GM20000 (cell line): ENCODE measurements around the gene HES1.

Experiments used
- DNase-seq: peaks from one replicate; pipeline ENCODE4 v3.0.0; 2012; ENCODE audit warnings: low spot score
- TF ChIP-seq, protein P1 (sequence below): IDR thresholded peaks from 2 replicates; pipeline ENCODE4 v1.5.1; 2012; ENCODE audit warnings: mild to moderate bottlenecking, control low read depth; ENCODE audit errors: extremely low read depth, missing control alignments

The HES1 gene

GRCh38 chr3:194160158-194160557, 24.2 kb downstream of the HES1 start:
- TF ChIP-seq, protein P1, sequence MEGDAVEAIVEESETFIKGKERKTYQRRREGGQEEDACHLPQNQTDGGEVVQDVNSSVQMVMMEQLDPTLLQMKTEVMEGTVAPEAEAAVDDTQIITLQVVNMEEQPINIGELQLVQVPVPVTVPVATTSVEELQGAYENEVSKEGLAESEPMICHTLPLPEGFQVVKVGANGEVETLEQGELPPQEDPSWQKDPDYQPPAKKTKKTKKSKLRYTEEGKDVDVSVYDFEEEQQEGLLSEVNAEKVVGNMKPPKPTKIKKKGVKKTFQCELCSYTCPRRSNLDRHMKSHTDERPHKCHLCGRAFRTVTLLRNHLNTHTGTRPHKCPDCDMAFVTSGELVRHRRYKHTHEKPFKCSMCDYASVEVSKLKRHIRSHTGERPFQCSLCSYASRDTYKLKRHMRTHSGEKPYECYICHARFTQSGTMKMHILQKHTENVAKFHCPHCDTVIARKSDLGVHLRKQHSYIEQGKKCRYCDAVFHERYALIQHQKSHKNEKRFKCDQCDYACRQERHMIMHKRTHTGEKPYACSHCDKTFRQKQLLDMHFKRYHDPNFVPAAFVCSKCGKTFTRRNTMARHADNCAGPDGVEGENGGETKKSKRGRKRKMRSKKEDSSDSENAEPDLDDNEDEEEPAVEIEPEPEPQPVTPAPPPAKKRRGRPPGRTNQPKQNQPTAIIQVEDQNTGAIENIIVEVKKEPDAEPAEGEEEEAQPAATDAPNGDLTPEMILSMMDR = no peak
- DNase-seq = no peak

DNA sequence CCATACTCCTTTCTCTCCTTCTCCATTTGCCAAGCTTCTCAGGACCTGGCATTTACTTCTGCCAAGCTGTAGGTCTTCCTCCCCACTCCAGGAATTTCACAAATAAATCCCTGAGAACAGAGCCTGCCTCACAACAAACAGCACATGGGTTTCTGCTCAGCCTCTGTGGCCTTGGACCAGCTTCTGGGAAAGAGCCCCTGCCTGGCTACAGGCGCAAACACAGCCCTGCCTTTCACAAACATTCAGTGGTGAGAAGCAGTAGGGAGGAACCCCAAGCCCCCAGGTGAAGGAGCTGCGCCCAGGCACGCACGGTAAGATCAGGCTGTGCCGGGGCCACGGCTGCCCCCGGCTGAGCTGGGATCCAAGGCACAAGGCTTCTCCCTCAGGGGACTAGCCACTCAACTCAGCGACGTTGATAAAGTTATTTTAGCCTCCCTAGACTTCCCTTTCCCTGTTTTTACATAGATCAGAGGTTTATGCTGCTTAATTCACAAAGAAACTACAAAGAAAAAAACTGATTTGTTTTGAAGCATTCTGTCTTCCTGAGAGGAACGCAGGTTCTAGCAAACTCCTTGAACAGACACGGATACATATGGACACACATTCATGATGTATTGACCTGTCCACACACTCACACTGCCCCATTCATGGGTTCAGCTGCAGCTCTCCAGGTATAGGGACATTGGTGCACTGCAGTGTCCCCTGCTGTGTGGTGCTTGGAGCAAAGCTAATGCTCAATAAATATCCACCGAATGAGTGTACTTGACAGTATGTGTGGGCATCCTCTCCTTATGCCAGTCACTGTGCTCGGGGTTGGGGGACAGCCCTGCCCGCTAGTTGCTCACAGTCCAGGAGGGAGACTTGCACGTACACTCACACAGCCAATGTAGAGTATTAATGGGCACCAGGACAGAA, 25.4 kb downstream of the HES1 start:
- DNase-seq = no peak
- TF ChIP-seq, protein P1 = no peak

DNA sequence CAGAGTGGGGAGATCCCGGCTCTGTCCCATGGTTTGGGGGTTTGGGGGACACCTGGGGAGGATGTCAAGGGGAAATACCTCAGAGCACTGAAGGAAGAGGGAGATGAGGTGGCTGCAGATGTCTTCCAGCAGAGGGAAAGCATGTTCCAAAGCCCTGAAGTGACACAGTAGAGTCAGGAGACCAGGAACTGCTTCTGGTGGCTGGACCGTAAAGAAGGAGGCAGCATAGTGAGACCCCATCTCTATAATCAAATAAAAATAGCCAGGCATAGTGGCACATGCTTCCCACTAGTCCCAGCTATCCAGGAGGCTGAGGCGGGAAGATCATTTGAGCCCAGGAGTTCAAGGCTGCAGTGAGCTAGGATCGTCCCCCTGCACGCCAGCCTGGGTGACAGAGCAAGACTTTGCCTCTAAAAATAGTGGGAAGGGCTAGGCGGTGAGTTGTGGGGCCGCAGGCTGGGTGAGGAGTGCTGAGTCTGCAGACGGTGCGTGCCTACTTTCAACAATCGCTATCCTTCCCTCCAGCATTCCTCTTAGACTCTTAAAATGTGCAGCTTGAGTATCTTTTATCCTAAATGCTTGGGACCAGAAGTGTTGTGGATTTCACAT, 26.2 kb downstream of the HES1 start:
- TF ChIP-seq, protein P1 = no peak
- no peak for DNase-seq

GRCh38 chr3:194162817-194163584, 27.1 kb downstream of the HES1 start:
- TF ChIP-seq, protein P1 = no peak
- DNase-seq = no peak

- TF ChIP-seq, protein P1 = no peak
- no peak for DNase-seq
Measured at GRCh38 chr3:194163697-194164096, 27.7 kb downstream of the HES1 start.

GRCh38 chr3:194164861-194165260, 28.9 kb downstream of the HES1 start:
- TF ChIP-seq, protein P1 = no peak
- DNase-seq = no peak
